Endothelial cell of umbilical vein (primary cell): Measurements from ENCODE around the gene SHKBP1.
A peak's percentile ranks its signal among the peaks of the same experiment; 100 is the strongest.

Experiments
- CTCF ChIP-seq, 2 donors: IDR thresholded peaks; 1 replicate in 1 of 2; 2 replicates in 1 of 2; pipeline ENCODE4 v1.5.1; 2011; ENCODE audit warnings: low read length in 2 of 2, mild to moderate bottlenecking in 2 of 2, moderate library complexity in 2 of 2, control low read depth in 1 of 2, inconsistent platforms in 1 of 2, low read depth in 1 of 2; ENCODE audit not compliant: insufficient read depth in 1 of 2; ENCODE audit errors: extremely low read depth in 1 of 2
- POLR2AphosphoS5 ChIP-seq: IDR thresholded peaks from 2 replicates; pipeline ENCODE4 v1.6.1; 2012; ENCODE audit warnings: low read depth, mild to moderate bottlenecking, control low read depth, low read length, moderate library complexity; ENCODE audit not compliant: insufficient read depth

- TF ChIP-seq CTCF (IDR thresholded peaks at IDR 0.05; ENCODE audit: extremely low read depth in 1 of 2, insufficient read depth in 1 of 2, low read depth in 1 of 2, low read length in 2 of 2) (peak in 1 of 2 donors; percentile 37), POLR2AphosphoS5 (no peak)
These were observed 46.4 kb upstream of the SHKBP1 start for GRCh38 chr19:40530091-40530901.
